Vagina (tissue), 2 donors: ENCODE measurements around the gene SYS1.

Experiments used
- POLR2A ChIP-seq, 2 donors: fragments of 450-650 bp; IDR thresholded peaks; one replicate each; pipeline ENCODE4 v1.6.1; 2017; ENCODE audit warnings: antibody characterized with exemption in 2 of 2, mild to moderate bottlenecking in 2 of 2, moderate library complexity in 2 of 2
- POLR2AphosphoS5 ChIP-seq, 2 donors: sonication (generic); formaldehyde crosslinking; IDR thresholded peaks; one replicate each; pipeline ENCODE4 v1.9.0; 2017; ENCODE audit warnings: antibody characterized with exemption in 2 of 2, mild to moderate bottlenecking in 2 of 2, low read depth in 1 of 2; ENCODE audit not compliant: insufficient read depth in 1 of 2
- TF ChIP-seq, protein P1 (sequence below), 3 experiments: fragments of 450-650 bp in 2 of 3; fragments of 200-600 bp in 1 of 3; sonication (generic) in 1 of 3; IDR thresholded peaks; one replicate each; pipeline ENCODE4 v1.5.1; 2017 to 2019; ENCODE audit warnings: antibody characterized with exemption in 3 of 3, mild to moderate bottlenecking in 2 of 3, moderate library complexity in 2 of 3

DNA sequence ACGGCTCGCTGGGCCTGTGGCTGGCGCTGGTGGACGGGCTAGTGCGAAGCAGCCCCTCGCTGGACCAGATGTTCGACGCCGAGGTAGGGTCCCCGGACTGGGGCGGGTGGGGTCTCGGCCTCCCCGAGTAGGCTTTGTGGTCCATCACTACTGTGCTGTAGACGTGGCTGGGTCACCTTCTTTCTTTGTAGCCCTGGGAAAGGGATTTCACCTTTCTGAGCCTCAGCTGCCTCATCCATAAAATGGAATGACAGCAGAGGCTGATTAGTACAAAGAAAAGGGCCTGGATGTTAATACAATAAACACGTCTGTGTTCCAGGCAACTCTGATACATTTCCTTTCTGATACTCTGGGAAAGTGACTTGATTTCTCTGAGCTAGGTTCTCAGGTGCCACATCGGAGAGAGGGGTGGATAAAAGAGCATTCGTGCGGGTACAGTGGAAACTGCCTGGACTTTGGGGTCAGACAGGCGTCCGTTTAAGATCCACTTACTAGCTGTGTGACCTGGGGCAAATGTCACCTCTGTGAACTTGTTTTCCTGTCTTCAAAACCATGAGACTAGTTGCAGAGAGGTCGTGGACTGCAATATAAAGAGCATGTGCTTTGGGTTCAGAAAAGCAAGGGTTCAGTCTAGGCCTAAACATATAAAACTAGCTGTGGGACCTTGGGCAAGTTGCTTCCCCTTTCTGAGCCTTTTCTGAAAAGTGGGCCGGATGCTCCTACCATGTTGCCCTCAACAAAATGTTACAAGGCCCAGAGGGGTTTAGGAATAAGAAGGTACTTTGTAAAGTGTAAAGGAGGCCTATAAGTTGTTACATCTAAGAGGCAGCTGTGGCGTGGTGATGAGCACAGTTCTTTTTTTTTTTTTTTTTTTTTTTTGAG is 896 bp downstream of the SYS1 start:
- TF ChIP-seq, protein P1, sequence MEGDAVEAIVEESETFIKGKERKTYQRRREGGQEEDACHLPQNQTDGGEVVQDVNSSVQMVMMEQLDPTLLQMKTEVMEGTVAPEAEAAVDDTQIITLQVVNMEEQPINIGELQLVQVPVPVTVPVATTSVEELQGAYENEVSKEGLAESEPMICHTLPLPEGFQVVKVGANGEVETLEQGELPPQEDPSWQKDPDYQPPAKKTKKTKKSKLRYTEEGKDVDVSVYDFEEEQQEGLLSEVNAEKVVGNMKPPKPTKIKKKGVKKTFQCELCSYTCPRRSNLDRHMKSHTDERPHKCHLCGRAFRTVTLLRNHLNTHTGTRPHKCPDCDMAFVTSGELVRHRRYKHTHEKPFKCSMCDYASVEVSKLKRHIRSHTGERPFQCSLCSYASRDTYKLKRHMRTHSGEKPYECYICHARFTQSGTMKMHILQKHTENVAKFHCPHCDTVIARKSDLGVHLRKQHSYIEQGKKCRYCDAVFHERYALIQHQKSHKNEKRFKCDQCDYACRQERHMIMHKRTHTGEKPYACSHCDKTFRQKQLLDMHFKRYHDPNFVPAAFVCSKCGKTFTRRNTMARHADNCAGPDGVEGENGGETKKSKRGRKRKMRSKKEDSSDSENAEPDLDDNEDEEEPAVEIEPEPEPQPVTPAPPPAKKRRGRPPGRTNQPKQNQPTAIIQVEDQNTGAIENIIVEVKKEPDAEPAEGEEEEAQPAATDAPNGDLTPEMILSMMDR (IDR thresholded peaks at IDR 0.05) = no peak
- TF ChIP-seq POLR2A (IDR thresholded peaks at IDR 0.05) (no peak), POLR2AphosphoS5 (IDR thresholded peaks at IDR 0.05; ENCODE audit: insufficient read depth in 1 of 2, low read depth in 1 of 2) (no peak)
